HuH-7.5 (cell line): Measurements from ENCODE around the gene MPPE1.
A peak's percentile ranks its signal among the peaks of the same experiment; 100 is the strongest.
"Not testable (repeated sequence)": the region's sequence is repeated elsewhere in the genome, so short reads cannot be mapped to it uniquely, and the experiment has no call there.

Experiments
- DNase-seq: peaks from one replicate; pipeline ENCODE4 v3.0.0; 2011; ENCODE audit warnings: low spot score

The MPPE1 gene

DNA sequence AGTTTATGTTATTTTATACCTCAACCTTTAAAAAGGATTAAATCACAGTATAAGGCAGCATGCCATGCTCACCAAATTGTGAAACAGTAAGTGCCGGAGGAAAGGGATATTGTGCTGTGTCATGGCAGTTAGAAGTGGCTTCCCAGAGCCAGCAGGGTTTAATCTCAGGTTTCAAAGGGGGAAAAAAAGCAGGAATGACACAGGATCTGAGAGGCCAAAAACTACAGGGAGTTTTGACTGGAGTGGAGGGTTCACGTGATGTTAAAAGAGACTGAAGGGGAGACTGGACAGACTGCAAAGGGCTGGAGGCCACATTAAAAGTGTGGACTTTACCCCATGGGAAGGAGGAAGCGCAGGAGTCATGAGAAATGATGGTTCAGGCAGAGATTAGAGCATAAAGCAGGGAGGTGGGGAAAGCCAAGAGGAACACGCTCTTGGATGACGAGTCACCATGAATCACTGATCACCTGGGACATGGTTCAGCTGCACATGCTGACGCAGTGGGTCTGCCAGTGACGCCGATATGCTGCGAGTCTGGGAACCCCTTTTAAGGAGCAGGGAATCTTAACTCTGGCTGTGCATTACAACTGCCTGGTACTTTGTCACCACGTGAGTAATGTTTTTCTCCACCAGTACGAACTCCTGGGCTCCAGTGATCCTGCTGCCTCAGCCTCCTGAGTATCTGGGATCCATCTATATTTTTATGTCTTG lies 50.8 kb downstream of the MPPE1 start:
- DNase-seq: peak; percentile 83

DNA sequence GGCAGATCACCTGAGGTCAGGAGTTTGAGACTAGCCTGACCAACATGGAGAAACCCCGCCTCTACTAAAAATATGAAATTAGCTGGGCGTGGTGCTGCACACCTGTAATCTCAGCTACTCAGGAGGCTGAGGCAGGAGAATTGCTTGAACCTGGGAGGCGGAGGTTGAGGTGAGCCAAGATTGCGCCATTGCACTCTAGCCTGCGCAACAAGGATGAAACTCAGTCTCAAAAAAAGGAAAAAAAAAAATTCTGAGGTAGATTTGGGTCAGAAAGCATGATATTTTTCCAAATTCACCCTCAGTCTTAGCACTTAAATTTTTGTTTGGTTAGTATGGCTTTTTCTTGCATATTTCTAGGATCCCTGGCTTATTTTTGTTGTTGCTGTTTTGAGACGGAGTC lies 53.6 kb downstream of the MPPE1 start:
- not testable (repeated sequence) for DNase-seq

DNA sequence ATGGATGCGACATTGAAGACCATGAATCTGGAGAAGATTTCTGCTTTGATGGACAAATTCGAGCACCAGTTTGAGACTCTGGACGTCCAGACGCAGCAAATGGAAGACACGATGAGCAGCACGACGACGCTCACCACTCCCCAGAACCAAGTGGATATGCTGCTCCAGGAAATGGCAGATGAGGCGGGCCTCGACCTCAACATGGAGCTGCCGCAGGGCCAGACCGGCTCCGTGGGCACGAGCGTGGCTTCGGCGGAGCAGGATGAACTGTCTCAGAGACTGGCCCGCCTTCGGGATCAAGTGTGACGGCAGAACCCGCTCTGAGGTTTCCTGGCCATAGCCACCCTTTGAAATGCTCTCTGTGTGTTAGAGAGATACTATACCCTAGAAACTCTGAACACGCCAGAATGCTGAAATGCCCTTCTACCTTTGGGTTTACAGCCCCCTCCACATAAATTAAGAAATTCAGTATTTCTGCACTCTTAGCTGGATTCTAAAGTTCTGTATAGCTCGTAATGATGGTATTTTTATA lies 56.2 kb downstream of the MPPE1 start:
- no peak for DNase-seq

DNA sequence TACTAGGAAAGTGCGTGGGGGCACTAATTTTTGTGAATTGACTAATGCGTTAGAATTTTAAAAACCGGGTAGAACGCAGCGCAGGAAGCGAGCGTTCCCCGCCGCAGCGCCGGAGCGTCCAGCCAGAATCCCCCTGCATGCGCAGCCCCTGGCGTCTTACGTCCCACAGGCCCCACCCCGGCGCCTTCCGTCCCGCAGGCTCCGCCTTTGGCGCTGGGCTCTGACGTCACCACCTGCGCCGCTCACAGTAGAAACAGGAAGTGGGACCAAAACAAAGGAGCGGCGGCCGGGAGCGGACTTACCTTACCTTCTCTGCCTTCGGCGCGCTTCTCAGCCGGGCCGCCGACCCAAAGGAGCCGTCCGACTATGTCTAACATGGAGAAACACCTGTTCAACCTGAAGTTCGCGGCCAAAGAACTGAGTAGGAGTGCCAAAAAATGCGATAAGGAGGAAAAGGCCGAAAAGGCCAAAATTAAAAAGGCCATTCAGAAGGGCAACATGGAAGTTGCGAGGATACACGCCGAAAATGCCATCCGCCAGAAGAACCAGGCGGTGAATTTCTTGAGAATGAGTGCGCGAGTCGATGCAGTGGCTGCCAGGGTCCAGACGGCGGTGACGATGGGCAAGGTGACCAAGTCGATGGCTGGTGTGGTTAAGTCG lies 56.8 kb downstream of the MPPE1 start, which contains the start of gene CHMP1B:
TSS of gene CHMP1B (plus strand) at position 268 of the 660 bp plus-strand sequence. CDS start at position 367, 99 bp downstream.
- DNase-seq: peak; percentile 91

DNA sequence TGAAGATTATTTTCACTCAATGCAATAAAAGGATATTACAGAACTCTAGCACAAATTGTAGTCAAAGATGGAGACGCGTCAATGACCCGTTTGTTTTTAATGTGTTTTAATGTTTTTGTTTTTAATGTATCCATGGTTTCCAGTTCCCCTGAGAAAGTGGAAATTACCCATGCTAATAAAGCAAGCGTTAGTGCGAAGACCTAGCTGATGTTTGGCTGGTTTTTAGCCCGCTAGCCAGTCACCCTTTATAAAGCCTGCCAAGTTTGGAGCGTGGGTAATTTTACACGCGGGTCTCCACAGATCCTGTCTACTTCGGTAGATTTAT lies 57.3 kb downstream of the MPPE1 start:
- DNase-seq: no peak

DNA sequence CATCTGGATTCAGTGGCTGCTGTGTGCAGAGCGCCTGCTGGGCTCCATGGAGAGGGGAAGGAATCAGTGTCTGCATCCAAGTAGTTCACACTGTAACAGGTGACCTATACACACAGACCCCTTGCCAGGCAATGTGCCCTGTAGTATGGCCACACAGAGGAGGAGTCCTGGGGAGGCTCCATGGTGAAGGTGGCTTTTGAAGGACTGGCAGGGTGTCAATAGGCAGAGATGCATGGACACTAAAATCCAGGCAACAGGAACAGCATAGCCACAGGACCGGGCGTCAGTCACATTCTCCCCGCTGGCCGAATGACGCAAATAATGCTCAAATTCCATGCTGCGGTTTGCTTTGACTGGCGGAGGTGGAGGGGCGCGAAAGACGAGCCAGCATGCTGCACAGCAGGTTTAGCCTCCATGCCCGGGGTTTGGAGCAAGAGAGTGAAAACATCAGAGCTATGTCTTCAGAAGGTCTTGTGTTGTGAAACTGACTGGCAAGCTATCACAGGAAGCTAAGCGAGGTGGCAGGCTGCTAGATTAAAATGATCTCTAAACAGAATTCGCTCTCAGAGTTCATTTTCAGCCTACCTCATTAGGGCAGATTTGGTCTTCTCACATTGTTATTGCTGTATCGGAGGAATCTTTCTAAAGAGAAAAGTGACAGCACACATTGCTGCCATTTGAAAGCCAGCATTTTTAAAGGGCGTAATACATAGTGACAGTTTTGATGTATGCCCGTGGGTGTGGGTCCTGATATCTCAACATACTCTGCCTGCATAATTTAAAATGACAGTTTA lies 58.1 kb downstream of the MPPE1 start:
- peak; percentile 65 for DNase-seq

DNA sequence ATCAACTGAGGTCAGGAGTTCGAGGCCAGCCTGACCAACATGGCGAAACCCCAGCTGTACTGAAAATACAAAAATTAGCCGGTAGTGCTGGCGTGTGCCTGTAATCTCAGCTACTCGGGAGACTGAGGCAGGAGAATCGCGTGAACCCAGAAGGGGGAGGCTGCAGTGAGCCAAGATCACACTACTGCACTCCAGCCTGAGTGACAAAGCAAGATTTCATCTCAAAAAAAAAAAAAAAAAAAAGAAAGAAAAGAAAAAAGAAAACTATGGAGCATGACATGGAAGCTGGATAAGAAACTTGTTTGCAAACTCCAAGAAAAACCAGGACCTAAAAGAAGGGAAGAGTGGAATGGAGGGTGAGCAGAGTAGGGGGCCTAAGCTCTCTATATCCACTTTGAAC lies 58.8 kb downstream of the MPPE1 start:
- DNase-seq: no peak

DNA sequence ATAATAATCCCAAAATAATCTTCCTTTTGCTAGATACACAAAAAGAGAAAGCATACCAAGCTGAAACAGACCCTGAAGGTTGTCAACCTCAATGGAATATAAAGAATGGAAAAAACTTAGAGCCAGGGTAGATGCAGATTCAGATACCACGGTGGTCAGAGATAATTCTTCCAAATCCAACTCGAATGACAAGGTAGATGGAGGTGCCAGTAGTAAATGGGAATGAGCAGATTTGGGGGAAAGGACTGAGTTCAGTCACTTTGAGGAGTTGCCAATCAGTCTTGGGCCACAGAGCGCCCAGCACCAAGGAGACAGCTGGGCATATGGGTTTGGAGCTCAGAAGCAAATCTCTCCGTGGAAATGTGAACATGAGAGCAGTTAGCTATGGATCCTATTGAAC lies 60.3 kb downstream of the MPPE1 start:
- no peak for DNase-seq

DNA sequence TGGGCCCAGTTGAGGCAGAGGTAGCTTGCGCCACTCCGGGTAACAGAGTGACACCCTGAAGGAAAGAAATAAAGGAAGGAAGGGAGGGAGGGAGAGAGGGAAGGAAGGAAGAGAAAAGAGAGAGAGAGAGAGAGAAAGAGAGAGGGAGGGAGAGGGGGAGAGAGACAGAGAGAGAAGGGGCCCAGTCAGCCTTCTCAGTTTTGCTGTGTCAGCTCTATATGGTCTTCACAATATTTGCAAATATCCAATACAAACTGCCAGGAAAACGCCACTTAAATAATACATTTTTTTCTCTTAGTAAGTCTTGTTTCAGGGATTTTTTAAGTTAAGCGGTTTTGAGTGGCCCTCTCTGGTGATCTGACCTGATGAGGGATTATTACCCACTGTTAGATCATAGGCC lies 62.5 kb downstream of the MPPE1 start:
- no peak for DNase-seq

DNA sequence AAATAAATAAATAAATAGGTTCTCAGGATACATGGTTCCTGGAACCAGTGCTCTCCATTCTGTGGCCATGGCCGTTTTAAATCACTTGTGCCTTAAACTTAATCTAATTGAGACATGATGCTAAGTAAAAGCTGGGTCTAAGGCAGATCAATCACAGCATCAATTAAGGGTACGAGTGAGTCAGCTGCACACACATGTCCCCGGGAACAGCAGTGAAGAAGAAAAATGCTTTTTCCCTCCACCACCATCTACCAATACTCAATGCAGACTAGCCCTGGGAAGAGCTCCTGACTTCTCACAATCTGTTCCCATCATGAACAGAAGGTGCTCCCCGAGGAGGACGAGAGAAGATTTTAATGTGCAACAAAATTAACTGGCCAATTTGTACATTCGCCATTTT lies 63.7 kb downstream of the MPPE1 start:
- no peak for DNase-seq

DNA sequence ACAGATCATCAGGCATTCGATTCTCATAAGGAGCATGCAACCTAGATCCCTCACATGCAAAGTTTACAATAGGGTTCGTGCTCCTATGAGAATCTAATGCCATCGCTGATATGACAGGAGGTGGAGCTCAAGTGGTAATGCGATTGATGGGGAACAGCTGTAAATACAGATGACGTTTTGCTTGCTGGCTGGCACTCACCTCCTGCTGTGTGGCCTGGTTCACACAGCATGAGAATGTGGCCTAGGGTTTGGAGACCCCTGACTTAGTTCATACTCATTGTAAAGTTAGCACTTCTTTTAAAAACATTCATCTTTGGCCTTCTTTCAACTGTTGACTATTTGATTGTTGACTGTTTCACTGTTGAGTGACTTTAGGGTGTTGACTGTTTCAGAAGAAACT lies 65.6 kb downstream of the MPPE1 start:
- no peak for DNase-seq

DNA sequence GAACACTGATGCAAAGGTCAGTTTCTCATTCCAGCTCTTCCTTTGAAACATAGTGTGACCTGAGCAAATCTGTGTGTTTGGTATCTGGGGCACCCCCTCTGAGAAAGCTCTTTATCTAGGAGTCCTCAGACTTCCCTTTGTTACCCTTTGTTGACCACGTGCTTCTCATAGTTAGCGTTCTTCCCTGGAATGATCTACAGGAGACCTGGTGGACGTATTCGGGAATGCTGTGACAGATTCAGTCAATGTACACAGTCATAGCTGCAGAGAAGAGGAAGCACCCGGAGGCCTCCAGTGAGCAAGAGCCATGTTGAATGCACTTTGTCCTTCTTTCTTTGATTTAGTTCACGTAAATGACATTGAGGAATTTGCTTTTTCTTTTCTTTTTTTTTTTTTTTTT lies 67.6 kb downstream of the MPPE1 start:
- DNase-seq: no peak

DNA sequence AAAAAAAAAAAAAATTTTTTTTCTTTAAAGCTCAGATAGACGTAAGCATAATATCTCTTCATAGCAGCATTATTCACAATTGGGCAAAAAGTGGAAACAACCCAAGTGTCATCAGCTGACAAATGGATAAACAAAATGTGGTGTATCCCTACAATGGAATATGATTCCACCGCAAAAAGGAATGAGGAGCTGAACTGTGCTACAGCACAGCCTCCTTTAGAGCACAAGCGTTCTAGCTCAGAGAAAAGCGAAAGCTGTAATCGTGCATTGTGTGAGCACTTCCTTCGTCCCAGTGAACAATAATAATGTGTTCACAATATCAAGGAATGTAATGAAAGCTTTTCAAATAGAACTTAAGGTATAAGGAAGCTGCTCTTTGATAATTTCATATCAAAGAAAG lies 68.6 kb downstream of the MPPE1 start:
- DNase-seq: no peak

DNA sequence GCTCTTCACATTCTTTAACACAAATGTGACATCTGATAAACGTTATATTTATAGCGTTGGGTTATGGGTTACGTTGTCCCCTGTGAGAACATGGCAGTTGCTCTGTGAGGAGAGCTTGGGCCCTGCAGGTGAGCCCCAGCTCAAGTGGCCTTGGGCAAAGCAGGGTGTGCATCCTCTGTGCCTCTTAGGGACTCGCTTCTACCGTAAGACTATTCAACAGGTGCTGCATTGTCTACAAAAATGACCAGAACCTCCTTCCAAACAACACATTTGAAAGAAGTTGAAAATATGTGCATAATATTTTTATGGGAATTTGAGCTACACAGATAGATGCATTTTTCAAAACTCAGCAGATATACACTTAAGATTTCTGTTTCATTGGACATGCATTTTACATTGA lies 73.3 kb downstream of the MPPE1 start:
- no peak for DNase-seq
